MM.1S (cell line): ENCODE data around the gene SLC25A33.

Experiments
- DNase-seq: peaks from one replicate; pipeline ENCODE4 v3.0.0-alpha.2; 2015
- H2AFZ ChIP-seq: fragments of 300-600 bp; sonication (generic); 2 replicates; pipeline ENCODE4 v1.6.0; 2016; ENCODE audit warnings: antibody characterized with exemption, low read length
- H3F3A ChIP-seq: fragments of 300-600 bp; sonication (generic); 2 replicates; pipeline ENCODE4 v1.6.1; 2016; ENCODE audit warnings: mild to moderate bottlenecking, antibody characterized with exemption, low read length, moderate library complexity, mixed read lengths; ENCODE audit not compliant: insufficient read depth
- H3K27ac ChIP-seq: fragments of 300-600 bp; sonication (generic); 2 replicates; pipeline ENCODE4 v1.5.1; 2016; ENCODE audit warnings: mild to moderate bottlenecking, low read length
- H3K27me3 ChIP-seq: fragments of 300-600 bp; sonication (generic); replicated peaks from 2 replicates; pipeline ENCODE4 v1.6.0; 2016; ENCODE audit warnings: low read length; ENCODE audit not compliant: insufficient read depth
- H3K36me3 ChIP-seq: fragments of 300-600 bp; sonication (generic); replicated peaks from 2 replicates; pipeline ENCODE4 v1.6.1; 2016; ENCODE audit warnings: mild to moderate bottlenecking, low read length, mixed read lengths; ENCODE audit not compliant: insufficient read depth
- H3K4me1 ChIP-seq: fragments of 300-600 bp; sonication (generic); 2 replicates; pipeline ENCODE4 v1.6.1; 2016; ENCODE audit warnings: low read length, mixed read lengths
- H3K4me2 ChIP-seq: fragments of 300-600 bp; sonication (generic); 2 replicates; pipeline ENCODE4 v1.6.0; 2016; ENCODE audit warnings: low read depth, low read length
- H3K4me3 ChIP-seq: fragments of 300-600 bp; sonication (generic); 2 replicates; pipeline ENCODE4 v1.5.1; 2016; ENCODE audit warnings: low read length, mixed read lengths
- H3K79me2 ChIP-seq: fragments of 300-600 bp; sonication (generic); 2 replicates; pipeline ENCODE4 v1.6.1; 2016; ENCODE audit warnings: mixed run types, low read length, mixed read lengths
- H3K9ac ChIP-seq: fragments of 300-600 bp; sonication (generic); 2 replicates; pipeline ENCODE4 v1.6.1; 2016; ENCODE audit warnings: low read length, mixed read lengths
- H3K9me2 ChIP-seq: fragments of 300-600 bp; sonication (generic); replicated peaks from 2 replicates; pipeline ENCODE4 v1.6.1; 2016; ENCODE audit warnings: mild to moderate bottlenecking, low read length, mixed read lengths; ENCODE audit not compliant: insufficient read depth
- H3K9me3 ChIP-seq: fragments of 300-600 bp; sonication (generic); replicated peaks from 2 replicates; pipeline ENCODE4 v1.6.1; 2016; ENCODE audit warnings: mild to moderate bottlenecking, low read length, mixed read lengths; ENCODE audit not compliant: insufficient read depth
- H4K20me1 ChIP-seq: fragments of 300-600 bp; sonication (generic); 2 replicates; pipeline ENCODE4 v1.6.1; 2016; ENCODE audit warnings: mild to moderate bottlenecking, low read length, moderate library complexity, mixed read lengths; ENCODE audit not compliant: insufficient read depth
- EZH2 ChIP-seq: fragments of 300-600 bp; sonication (generic); optimal IDR thresholded peaks from 2 replicates; pipeline ENCODE3; 2017; ENCODE audit warnings: low read depth, mild to moderate bottlenecking, antibody characterized with exemption, low read length, mixed read lengths
- EZH2phosphoT487 ChIP-seq: fragments of 300-600 bp; sonication (generic); IDR thresholded peaks from 2 replicates; pipeline ENCODE4 v1.6.1; 2018; ENCODE audit warnings: antibody characterized with exemption, low read length
- TF ChIP-seq, protein P1 (sequence below): fragments of 300-600 bp; sonication (generic); IDR thresholded peaks from 2 replicates; pipeline ENCODE4 v1.5.1; 2016; ENCODE audit warnings: antibody characterized with exemption, low read length, mixed read lengths

Gene SLC25A33

DNA sequence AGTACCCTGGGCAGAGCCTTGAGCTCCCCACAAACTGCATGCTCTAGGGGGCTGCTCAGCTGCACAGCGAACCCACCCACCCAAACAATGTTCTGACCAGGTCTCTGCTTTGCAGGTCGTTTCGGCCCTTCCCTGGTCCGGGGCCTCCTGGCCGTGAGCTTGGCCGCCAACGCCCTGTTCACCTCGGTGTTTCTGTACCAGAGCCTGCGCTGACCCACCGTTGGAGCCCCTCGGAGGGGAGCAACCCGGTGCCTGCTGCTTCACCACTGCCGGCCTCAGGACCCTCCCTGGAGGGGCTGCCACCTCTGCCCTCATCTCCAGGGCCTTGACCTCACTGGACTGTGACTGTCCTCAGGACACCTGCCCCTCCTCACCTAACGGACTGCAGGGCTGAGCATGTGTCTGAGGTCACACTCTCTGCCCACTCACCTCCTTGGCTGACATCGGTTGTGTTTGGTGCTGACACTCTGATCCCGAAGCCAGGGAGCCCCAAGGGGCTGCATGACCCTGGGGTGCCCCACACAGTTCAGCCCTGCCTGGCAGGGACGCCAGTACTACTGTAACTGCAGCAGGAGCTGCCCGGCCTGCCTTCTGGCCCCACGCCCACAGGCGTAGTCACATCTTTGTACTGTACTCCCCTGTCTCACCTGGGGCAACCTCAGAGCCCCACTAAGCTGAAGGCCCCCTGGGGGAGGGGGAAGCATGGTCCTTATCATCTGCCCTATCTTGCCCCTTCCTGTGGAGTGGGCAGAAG lies 73.8 kb downstream of the SLC25A33 start:
- Histone ChIP-seq H2AFZ (no peak overlapping the region), H4K20me1 (no peaks in the 10 kb centered on the region), H3K36me3 (no peaks in the 10 kb centered on the region), H3F3A (no peaks in the 10 kb centered on the region), H3K4me3 (no peak overlapping the region), H3K4me1 (no peaks in the 10 kb centered on the region), H3K79me2 (no peaks in the 10 kb centered on the region), H3K9ac (no peak overlapping the region), H3K27me3 (peaks cover 10% of the 10 kb centered on the region; the same call in 1 of the 2 replicates), H3K27ac (no peak overlapping the region), H3K9me3 (no peaks in the 10 kb centered on the region), H3K4me2 (no peak overlapping the region), H3K9me2 (no peaks in the 10 kb centered on the region)
- DNase-seq: no peak
- TF ChIP-seq, protein P1, sequence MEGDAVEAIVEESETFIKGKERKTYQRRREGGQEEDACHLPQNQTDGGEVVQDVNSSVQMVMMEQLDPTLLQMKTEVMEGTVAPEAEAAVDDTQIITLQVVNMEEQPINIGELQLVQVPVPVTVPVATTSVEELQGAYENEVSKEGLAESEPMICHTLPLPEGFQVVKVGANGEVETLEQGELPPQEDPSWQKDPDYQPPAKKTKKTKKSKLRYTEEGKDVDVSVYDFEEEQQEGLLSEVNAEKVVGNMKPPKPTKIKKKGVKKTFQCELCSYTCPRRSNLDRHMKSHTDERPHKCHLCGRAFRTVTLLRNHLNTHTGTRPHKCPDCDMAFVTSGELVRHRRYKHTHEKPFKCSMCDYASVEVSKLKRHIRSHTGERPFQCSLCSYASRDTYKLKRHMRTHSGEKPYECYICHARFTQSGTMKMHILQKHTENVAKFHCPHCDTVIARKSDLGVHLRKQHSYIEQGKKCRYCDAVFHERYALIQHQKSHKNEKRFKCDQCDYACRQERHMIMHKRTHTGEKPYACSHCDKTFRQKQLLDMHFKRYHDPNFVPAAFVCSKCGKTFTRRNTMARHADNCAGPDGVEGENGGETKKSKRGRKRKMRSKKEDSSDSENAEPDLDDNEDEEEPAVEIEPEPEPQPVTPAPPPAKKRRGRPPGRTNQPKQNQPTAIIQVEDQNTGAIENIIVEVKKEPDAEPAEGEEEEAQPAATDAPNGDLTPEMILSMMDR: no peak
- TF ChIP-seq EZH2phosphoT487: no peak
- TF ChIP-seq EZH2: no peak

DNA sequence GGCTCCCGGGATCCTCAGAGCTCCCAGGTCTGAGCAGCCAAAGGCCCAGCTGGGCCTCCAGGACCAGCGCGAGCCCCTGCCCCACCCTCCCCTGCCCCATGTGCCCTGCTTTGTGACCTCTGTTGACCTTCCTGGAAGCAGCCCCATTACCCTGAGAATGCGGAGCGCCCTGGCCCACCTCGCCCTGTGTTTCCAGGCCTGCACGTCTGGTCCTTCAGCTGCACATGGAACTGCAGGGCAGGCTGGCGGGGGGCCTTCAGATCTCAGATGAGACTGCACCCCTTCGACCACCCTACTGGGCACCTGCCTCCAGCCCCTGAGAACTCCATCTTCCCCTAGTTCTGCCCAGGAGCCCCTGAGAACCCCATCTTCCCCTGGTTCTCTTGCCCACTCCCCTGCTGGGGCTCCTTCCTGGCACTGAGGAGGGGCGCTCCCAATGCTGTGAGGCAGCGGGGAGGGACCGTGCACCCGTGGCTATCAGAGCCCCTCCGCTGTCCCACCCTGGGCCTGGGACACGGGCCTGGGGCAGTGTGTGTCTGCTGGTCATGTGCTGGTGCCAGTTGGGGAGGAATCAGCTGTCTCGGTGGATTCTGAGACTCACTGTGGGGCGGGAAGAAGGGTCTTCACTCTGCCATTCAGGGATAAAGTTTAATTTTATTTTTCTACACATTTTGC lies 74.5 kb downstream of the SLC25A33 start:
- H3K4me3 ChIP-seq: no peak overlapping the region
- no peaks in the 10 kb centered on the region for H3K79me2 ChIP-seq
- no peaks in the 10 kb centered on the region for H4K20me1 ChIP-seq

DNA sequence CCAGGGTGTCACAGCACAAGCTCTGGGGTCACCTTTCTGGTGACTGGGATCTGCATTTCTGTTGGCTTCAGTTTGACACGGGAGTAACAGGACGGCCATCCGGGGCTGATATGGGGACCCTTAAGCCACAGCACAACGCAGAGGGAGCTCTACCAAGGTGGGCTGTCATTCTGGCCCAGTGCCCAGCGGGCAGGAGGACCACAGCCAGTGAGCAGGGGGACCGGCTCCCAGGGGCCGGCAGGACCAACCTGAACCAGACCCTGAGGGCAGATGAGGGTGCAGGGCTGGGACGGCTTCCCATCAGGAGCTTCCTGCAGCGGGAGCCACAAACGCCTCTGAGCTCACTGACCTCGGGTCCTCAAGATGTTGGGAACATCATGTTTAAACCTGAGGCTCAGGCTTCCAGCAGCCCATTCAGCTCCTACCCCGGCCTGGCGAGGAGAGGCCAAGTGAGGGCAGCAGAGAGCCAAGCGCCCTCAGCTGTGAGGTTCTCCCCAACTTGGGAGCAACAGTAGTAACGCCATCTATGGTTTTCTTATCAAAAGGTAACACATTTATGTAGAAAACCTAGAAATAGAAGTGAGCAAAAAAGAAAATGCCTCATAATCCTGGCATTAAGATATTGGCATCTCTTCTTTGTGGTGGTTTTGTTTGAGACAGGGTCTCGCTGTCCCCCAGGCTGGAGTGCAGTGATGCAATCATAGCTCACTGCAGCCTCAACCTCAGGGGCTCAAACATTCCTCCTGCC lies 76.2 kb downstream of the SLC25A33 start:
- TF ChIP-seq, protein P1: peak; percentile 68
- TF ChIP-seq EZH2phosphoT487 (no peak), EZH2 (no peak)
- H3K27ac ChIP-seq: no peak overlapping the region

More for the DNA sequence above, 74.5 kb downstream of the SLC25A33 start:
- peaks cover 12% of the 10 kb centered on the region for H3K27me3 ChIP-seq
- no peaks in the 10 kb centered on the region for H3F3A ChIP-seq
- H3K9me3 ChIP-seq: no peaks in the 10 kb centered on the region
- H3K27ac ChIP-seq: no peak overlapping the region
- H3K4me2 ChIP-seq: no peak overlapping the region
- H3K9me2 ChIP-seq: no peaks in the 10 kb centered on the region
- no peaks in the 10 kb centered on the region for H3K36me3 ChIP-seq
- TF ChIP-seq EZH2: no peak
- no peak for TF ChIP-seq EZH2phosphoT487
- TF ChIP-seq, protein P1: no peak
- H3K9ac ChIP-seq: no peak overlapping the region
- H3K4me1 ChIP-seq: no peaks in the 10 kb centered on the region
- no peak for DNase-seq
- no peak overlapping the region for H2AFZ ChIP-seq

More for the DNA sequence above, 76.2 kb downstream of the SLC25A33 start:
- Histone ChIP-seq H3K9me2 (no peaks in the 10 kb centered on the region), H3K9ac (no peak overlapping the region), H3K36me3 (no peaks in the 10 kb centered on the region), H3K27me3 (peaks cover 19% of the 10 kb centered on the region), H2AFZ (no peak overlapping the region), H3K4me3 (no peak overlapping the region), H3K4me2 (no peak overlapping the region), H3K9me3 (no peaks in the 10 kb centered on the region), H3F3A (no peaks in the 10 kb centered on the region), H4K20me1 (no peaks in the 10 kb centered on the region), H3K79me2 (no peaks in the 10 kb centered on the region), H3K4me1 (no peaks in the 10 kb centered on the region)
- peak; percentile 42 for DNase-seq
